ENCODE results near the gene DPH7. TPM values are rescaled to one million over a fixed set of nuclear protein-coding genes. Genes with fewer than 3 reads are reported as not detected.

The DPH7 gene
- total RNA-seq, 4 donors from 2014 or later: 17.0 to 44.1 (median 22.6) TPM

DNA sequence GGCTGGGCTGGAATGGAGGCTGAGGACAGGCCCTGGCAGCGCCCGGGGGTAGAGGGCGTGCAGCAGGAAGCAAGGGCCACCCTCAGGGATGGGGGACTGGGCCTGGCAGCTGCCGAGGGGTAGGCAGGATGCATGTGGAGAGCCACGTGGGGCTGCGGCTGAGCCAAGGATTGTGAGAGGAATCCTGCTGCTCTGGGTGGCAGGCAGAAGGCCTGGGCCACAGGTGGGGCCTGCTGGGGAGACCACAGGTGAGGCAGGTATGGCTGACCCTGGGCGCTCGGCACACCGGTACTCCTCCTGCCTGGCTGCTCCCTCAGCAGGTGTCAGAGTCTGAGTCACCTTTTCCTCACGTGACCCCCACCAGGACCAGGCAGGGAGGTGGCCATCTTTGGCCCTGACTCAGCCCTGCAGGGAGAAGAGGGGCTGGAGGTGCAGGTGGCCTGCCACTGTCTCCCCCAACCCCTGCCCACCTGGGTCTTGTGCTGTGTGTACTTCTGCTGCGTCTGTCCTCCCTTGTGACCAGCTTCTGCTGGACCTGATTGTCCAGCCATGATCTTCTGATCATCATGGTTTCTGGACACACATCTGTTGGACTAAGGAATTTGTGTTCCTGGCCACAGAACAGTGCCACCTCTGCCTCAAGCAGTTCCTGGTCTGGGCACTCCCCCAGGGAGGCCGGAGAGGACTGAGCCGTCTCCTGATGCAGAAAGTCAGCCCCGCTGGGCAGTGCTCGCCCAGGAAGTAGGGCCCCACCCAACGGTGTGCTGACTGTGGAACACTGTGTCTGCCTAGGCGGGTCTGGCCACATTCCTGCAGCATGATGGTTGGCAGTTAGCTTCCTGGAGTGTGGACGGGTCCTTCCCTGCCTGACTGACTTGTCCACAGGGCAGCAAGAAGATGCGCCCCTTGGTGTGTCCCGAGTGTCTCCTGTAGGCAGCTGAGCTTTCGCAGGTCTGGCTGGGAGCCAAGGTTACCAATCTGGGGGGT is 33.2 kb upstream of the DPH7 start:
- TF ChIP-seq, protein P1, sequence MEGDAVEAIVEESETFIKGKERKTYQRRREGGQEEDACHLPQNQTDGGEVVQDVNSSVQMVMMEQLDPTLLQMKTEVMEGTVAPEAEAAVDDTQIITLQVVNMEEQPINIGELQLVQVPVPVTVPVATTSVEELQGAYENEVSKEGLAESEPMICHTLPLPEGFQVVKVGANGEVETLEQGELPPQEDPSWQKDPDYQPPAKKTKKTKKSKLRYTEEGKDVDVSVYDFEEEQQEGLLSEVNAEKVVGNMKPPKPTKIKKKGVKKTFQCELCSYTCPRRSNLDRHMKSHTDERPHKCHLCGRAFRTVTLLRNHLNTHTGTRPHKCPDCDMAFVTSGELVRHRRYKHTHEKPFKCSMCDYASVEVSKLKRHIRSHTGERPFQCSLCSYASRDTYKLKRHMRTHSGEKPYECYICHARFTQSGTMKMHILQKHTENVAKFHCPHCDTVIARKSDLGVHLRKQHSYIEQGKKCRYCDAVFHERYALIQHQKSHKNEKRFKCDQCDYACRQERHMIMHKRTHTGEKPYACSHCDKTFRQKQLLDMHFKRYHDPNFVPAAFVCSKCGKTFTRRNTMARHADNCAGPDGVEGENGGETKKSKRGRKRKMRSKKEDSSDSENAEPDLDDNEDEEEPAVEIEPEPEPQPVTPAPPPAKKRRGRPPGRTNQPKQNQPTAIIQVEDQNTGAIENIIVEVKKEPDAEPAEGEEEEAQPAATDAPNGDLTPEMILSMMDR (IDR thresholded peaks at IDR 0.05; ENCODE audit: low read depth): no peak

DNA sequence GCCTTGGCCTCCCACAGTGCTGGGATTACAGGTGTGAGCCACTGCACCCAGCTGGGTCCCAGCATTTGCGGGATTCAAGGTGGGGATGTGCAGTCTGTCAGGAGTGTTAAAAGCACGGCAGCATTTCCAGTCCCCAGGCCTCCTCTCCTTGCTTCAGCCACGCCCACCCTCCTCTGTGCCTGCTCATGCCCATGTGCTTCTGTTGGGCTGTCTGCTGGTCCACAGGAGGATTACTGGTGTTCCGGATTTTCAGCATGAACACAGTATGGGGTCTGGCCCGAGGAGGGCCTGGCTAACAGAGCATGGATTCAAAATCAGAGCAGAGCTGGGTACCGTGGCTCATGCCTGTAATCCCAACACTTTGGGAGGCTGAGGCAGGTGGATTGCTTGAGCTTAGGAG is 32.2 kb upstream of the DPH7 start:
- TF ChIP-seq, protein P1 (IDR thresholded peaks at IDR 0.05; ENCODE audit: low read depth): no peak

DNA sequence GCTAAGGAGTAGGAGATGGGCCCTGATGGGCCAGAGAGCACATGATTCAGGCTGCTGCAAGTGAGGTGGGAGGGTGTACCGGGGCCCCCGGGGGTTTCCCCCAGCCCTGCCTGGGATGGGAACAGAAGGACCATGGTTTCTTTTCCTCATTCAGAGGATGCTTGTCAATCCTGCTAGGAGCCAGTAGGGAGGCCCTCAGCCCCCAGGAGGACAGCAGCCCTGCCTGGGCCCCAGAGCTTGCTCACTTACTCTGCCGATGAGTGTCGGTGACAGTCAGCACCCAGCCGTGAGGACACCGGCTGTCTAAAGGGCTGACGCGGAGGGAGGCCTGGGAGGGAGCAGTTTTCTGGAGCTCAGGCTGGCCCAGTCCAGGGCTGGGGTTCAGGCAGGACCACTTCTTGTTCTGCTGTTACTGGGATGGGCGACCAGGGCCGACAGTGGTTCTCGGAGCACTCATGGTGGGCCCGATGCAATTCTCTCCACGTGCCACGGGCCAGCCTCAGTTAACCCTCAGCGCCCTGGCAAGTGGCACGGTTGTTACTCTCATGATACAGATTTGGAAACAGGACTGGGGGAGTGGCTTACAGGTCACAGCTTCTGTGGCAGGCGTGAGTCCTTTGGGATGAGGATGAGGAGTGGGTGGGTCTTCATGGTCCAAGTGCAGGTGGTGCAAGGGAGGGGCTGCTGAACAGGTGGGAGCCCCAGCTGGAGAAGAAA is 28.6 kb upstream of the DPH7 start:
- TF ChIP-seq, protein P1 (IDR thresholded peaks at IDR 0.05; ENCODE audit: low read depth): no peak

DNA sequence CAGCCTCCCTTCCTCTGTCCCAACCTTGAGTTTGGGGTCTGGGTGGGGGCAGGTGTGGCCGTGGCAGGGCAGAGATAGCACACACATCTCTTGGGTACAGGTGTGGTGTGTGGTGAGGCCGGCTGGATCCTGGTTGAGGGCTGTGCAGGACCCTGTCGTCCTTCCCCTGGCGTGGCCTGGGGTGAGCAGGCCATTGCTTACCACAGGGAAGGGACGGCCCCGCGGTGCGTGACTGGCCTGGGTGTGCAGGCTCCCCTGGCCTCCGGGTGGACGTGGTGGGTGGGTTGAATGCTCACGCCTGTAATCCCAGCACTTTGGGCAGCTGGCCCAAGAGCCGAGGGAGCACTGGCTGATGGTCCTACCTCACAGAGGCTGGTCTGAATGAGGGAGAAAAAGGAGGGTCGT is 28.0 kb upstream of the DPH7 start:
- TF ChIP-seq, protein P1 (IDR thresholded peaks at IDR 0.05; ENCODE audit: low read depth): no peak

DNA sequence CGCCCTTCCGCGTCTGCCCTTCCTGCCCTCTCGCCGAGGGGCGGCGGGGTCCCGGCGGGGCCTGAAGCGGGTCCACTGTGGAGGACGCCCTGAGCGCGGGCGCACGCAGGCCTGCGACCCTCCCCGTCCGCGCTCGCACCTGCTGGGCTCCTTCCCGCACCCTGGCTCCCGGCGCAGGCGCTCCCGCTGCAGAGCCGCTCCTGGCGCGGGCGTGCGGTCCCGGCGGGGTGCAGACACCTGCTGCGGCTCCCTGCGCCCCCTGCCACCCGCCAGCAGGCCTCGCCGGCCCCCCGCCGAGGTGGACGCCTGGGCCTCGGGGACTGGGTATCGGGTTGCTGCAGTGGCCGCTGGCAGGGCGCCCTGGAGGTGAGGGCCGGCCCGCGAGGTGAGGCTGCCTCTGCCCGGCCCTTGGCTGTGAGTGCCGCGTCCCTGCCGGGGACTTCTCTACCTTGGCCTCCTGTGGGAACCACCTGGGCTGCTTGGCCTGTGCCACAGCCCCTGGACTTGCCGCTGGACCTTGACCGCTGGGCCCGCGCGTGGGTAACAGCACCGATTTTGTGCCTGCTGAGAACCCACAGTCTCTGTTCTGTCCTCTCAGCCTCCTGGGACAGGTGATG is 27.4 kb upstream of the DPH7 start:
- TF ChIP-seq, protein P1 (IDR thresholded peaks at IDR 0.05; ENCODE audit: low read depth): no peak

DNA sequence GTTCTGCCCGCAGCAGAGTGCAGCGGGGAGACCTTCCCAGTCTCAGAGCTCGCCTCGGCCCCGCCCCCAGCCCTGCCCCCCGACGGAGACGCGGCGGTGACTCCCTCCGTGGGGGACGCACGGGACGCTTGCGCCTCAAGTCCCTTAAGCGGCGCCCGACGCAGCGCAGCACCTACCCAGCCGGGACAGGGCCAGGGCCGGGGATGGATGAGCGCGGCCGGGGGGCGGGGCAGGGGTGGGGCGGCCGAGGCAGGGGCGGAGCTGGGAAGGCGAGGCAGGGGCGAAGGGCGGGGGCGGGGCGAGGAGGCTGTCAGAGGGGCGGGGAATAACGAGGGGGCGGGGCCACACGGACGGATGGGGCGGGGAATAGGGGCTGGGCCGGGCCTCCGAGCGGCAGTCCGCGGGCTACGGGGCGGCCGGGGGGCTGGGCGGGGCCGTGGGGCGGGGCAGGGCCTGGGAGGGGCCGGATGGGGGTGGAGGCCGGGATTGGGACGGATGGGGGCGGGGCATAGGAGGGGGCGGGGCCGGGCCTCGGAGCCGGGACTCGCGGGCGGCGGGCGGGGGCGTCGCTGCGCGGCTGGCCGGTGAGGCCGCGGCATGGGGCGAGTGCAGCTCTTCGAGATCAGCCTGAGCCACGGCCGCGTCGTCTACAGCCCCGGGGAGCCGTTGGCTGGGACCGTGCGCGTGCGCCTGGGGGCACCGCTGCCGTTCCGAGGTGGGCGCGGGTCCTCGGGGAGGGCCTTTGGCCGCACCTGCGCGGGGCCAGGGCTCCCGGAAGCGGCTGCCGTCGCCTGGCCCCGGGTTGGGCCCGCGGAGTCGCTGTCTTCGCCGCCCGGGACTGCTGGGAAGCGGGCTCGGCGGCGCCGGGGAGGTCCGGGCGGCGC is 26.6 kb upstream of the DPH7 start, which contains the start of gene ARRDC1:
ARRDC1 (plus strand) TSS at position 566 of the 884 bp plus-strand sequence; CDS start at position 598, 32 bp downstream.
- TF ChIP-seq, protein P1 (IDR thresholded peaks at IDR 0.05; ENCODE audit: low read depth): no peak

Measured in subcutaneous adipose tissue (tissue), 4 donors.